Suppressor macrophage treated with lipopolysaccharide for 4 hours (primary cell): ENCODE results near the gene SFXN1.

ENCODE experiments used
- DNase-seq: peaks from one replicate; pipeline ENCODE4 v3.0.0-alpha.2; 2020

Gene SFXN1

DNA sequence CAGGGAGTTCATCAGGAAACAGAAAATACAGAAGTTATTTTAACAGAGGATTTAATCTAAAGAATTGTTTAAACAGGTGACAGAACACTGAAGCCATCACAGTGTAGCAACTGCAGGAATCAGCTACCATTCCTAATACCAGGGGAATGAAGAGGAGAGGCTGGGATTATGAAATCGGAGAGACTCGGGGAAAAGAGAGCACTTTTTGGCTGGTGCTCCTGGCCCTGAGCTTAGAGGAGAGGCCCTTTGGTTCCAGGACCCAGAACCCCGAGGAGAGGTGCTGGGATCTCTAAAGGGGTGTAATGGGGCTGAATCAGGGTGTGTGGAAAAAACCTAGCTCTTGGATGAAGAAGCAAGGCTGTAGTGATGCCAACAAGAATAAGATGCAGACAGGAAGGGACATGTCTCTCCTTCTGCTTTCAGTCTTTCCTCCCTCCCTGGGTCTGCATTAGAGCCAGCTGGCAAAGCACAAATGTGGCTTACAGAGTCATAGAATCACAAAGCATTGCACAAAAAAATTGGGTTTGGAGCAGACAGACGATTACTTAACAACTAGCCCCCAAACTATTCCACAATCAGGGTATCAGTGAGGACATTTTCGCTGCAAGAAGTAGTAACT, 11.6 kb upstream of the SFXN1 start:
- no peak for DNase-seq

DNA sequence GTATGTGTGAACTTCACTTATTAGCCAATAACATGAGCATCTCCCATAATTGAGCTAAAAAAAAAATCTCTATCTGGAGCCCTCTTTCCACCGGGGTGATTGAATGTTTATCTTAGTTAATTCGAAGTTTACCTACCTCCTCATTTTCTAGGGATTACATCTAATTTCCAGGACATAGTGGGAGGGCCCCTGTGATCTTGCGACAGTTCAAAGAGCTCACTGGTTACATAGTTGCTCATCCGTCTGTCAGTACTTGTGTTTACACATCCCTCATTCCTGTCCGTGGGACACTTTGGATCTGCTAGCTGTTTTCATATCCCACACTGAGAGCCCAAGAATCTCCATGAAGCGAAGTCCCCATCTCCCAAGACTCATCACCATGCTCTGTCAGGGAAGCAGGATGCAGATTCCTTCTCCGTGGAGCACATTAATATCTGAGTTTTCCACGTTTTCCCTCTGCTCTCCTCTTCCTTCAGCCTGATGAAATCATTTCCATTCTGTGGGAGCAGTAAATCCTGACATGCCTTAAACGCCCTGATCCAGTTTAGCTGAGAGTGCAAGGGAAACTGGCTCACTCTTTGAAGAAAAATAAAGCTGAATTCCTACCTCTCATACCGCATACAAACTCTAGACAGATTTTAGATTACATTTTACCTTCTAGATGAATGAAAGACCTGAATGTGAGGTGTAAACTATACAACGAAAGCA, 10.2 kb upstream of the SFXN1 start:
- no peak for DNase-seq

DNA sequence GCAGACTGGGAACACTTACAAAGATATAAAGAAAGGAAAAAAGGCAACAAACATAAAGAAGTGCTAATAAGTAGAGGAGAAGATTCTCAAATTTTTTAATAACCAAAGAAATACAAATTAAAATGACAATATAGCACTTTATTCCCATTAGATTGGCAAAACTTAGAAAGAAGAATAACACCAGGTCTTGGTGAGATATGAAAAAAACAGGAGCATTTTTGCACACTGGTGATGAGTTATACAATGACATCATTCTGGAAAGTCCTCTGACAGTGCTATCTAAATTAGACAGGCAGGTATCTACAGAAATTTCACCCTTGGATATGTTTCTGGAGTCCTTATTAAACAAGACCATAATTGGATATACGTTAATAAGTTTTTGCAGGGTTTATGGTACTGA, 9.5 kb upstream of the SFXN1 start:
- no peak for DNase-seq

DNA sequence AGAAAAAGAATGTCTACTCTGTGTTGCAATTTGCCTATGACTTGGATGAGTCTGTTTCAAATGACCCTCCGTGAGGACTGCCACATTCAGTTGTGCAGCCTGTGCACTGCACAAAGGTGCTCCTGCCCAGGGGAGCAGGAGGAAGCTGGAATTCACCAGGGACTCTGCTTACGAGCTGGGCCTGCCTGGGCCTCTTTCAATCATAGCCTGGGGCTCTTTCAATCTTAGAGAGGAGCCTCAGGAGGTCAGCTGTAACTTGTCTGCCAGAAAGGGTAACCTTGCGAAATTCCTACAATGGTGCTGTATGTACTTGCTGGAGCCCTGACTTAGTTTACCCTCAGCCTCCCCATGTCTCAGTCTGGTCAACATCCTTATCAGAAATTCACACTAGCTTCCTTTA, 8.4 kb upstream of the SFXN1 start:
- DNase-seq: no peak

DNA sequence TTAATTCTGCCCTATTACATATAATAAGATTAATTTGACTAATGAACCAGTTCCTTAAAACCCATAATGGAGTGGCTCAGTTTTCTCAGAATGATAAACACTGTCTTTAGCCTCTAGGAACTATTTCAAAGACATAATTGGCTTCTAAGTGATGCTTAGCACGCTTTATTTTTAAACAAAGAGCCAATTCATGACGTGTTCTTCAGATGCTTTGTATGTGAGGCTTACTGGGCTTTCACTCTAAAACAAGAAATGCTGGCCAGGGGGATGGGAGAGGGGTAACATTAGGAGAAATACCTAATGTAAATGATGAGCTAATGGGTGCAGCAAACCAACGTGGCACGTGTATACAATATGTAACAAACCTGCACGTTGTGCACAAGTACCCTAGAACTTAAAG, 7.6 kb upstream of the SFXN1 start:
- no peak for DNase-seq

DNA sequence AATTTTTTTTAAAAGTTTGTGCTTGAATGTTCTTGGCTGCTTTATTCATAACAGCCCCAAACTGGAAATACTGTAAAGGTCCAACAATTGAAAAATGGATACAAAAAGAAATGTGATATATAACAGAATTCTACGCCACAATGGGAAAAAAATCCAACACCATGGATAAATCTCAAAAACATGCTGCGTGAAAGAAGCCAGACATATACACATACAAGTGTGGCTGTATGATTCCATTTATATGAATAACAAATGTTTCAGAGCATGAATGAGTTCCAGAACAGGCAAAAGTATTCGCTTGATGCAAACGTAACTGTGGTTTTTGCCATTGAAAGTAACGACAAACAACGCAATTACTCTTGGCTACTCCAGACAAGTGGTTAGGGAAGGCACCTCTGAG, 7.2 kb upstream of the SFXN1 start:
- no peak for DNase-seq

DNA sequence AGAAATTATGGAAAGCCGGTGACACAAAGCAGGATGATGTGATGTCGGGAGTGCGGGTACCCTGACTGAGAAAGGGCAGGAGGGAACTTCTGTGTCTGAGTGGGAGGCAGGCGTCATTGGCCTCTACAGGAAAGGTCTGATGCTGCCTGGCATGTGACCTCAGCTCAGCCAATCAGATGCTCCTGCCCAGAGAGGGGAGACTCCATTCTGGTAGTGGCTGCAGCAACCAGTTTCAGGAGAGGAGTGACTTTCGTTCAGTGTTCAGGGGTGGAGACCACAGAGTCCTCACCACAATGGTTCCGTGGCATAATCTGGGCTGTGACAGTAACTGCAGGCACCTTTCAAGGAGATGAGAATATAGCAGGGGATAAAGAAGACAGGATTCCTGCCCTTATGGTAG, 6.7 kb upstream of the SFXN1 start:
- DNase-seq: no peak

DNA sequence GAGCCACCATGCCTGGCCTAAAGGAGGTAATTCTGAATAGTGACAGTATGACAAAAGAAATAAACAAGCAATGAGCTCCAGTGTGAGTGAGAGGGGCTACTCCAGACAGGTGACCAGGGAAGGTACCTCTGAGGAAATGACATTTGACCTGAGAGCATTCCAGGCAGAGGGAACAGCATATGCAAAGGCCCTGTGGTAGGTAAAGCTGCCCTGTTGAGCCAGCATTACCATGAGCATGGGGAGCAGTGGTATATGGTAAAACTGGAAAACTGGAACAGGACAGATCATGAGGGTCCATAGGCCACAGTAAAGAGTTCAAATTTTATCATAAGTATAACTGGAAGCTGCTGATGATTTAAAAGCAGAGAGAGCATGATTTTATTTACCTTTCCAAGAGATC, 6.0 kb upstream of the SFXN1 start:
- no peak for DNase-seq

DNA sequence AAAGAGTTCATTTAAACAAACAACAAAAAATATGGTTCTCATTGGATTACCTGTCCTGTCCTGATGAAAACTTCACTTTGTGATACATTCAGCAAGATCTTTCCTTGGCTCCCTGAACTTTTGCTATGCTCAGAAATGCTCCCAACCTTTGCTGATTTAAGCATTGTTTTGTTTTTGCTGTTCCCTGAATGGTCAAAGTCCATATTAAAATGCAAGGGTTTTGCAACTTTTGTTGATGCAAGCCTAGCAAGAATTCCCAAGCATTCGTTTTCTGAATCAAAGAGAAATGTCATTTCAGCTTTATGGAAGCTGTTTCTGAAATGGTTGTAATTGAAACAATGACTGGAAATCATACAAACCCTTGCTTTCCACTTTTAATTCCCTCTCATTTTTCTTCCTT, 3.1 kb upstream of the SFXN1 start:
- DNase-seq: no peak

DNA sequence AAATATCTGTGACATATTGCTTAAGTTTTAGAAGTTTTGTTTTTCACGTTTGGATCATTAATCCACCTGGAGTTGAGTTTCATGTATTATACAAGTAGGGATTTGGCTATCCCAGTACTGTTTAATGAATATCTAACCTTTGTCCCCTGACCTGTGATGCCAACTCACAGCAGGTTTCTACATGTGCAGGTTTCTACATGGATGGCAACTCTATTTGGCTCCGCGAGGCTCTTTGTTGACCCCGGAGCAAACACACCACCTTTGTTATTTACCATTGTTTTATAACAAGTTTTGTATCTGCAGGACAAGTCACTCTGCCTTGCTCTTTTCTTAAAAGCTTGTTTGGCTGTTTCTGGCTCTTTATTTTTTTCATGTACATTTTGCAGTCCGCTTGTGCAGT, 920 bp upstream of the SFXN1 start:
- DNase-seq: no peak

DNA sequence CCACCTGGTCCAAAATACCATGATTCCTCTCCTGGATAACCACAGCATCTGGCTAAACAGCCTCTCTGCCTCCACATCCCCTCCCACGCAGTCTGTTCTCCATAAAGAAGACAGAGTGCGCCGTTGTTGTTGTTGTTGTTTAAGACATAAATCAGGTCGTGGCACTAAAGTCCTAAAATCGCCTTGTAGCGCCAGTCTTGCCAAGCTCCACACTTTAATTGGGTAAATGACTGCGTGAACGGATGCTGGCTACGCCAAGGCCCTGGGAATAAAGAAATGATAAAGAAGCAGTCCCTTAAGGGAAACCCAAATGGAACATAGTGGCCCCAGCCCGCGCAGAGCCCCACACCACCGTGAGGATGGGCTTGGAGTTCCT, 364 bp upstream of the SFXN1 start:
- DNase-seq: no peak

DNA sequence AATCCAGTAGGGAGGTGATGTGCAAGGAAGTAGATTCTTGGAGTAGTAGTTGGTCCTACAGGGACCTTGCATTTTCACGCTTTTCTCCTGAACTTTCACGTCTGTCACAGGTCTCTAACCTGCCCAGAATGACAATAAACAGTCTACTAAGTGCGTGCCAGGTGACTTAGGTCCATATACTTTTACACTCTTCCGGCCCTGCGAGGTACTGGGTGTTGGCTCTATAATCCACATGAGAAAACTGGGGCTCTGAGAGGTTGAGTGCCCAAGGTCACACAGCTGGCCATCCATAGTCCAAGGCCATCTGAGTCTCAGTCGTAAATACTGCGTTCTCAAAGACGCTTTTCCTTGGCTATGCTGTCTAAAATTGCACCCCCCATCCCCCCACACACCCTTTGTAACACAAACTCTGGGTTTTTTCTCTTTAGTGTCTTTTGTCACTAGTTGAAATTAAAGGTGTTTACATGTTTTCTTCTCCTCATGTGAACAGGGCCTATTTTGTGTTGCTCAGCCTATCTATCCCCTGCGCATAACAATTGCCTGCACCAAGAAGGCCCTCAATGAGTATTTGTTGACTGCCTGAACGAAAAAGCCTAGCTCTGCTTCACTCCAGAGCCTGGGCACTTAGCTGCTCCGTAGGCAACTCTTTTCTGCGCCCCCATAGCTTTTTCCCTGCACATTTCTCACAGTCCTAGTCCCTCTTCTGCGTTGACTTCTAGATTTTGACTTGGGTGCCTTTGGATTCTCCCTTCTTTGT, 943 bp downstream of the SFXN1 start:
- DNase-seq: no peak

DNA sequence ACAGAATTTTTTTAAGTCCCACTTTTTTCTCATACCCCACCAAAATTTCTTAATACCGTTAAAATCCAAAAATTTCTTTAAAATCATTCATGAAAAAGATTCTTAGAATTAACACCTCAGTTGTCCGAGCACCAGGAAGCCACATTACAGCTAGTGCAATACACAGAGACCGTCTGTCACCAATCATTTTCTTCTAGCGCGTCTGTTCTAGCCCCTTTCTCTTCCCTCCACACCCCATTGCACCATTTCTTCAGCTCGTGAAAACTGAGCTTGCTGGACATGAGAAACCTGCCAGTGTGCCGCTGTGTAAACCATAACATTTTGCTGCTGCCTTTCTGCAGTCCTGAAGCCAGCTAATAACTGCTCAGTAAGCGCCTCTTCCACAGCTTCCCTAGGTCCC, 5.0 kb downstream of the SFXN1 start:
- DNase-seq: no peak

DNA sequence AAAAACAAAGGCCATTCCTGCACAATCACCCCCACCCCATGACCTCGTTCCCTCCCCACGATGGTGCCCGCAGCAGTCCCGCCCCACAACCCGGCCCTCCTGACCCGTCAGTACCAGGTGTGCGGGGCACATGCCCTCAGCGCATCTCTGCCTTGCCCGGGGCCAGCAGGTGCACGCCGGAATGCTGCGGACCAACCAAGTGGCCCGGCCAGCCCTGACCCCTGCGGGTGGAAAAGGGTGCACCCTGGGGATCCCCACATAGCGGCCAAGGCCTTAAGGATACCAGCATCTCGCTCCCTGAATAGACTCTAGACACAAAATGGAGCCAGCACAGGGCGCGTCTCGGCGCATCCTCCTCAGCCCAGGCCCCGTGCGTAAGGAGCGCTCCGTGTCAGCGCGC, 6.0 kb downstream of the SFXN1 start:
- no peak for DNase-seq

DNA sequence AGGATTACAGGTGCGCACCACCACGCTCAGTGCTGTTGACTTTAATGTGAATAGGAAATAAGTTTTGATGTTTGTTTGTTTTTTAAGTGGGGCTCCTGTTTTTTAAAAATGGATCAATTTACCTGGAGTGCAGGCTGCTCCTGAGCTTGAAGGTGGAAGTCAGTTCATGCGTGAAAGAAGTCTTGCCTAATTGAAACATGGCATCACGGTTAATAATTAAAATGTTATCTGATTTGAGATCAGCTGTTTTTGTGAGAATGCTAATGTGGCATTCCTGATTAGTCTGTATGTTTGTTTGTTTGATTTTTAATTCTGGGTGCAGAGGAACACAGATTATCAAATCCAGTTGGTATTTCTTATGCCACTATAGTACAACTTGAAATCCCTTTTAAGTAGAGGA, 6.5 kb downstream of the SFXN1 start:
- no peak for DNase-seq

DNA sequence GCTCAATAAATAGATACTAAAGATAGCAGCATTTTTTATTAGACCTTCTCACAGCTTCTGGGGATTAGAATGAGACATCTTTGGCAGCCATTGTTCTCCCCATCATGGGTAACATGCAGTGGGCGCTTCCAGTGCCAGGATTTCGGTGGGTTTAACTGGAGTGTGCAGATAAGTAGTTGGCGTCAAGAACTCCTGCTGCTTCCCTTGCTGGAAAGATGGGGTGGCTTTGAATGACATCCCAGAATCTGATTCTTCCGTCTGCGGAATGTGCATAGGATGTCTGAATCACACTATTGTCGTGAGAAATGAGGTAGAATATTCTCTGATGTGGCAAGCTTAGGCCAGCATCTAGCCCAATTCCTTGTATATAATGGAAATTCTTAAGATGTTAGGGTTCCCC, 7.3 kb downstream of the SFXN1 start:
- DNase-seq: no peak

DNA sequence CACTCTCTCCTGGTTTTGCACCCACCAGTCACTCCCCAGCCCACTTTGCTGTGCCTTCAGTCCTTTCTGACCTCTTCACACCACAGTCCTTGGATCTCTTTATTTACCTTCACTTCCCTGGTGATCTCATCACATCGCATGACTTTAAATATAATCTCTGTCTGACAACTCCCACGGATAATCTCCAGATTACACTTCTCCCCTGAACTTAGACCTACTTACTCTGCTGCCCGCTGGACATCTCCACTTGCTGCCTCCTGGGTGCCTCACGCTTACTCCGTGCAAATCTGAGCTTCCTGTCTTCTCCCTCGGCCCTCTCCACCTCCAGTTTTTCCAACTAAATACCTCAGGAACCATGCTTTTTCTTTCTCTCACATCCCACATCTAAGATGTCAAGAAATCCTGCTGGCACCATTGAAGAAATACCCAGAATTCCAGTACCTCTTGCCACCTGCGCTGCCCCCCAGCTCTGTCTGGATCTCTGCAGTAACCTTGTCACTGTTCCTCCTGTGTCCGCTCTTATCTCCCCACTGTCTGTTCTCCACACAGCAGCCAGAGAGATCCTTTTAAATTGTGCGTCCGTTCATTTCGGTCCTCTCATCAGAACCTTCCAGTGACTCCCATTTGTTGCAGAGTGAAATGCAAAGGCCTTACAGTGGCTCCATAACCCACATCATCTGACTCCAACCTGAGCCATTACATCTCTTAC, 9.3 kb downstream of the SFXN1 start:
- DNase-seq: no peak

DNA sequence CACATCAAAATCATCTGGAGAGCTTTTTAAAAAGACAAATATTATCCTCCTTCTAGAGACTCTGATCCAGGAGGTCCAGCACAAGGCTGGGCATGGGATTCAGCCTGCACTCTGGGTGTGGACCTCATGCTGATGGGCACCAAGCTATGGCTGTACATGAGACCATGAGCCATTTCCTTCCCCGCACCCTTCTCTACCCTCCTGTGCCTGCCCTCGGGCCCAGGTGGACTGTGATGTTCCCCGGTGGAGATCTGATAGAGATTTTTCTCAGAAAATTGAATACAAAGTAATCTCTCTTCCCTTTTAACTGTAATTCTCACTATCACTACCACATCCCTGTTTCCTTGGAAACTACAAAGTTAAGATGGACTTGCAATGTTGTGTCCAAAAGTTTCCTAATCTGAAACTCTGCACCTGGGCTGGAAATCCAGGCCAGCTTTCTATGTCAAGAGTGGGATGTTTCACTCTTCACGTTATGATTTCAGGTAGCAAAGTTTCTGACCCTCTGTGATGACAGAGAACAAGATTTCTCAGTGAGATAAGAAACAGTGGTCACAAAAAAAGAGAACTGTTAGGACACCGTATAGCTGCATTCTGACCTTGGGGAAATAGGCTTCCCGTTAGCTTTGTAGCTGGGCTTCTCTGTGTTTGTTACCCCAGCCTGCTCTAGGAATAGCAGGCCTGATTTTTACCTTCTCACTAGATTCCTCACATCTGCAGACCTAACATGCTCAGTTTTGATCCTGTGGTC, 11.5 kb downstream of the SFXN1 start:
- no peak for DNase-seq

DNA sequence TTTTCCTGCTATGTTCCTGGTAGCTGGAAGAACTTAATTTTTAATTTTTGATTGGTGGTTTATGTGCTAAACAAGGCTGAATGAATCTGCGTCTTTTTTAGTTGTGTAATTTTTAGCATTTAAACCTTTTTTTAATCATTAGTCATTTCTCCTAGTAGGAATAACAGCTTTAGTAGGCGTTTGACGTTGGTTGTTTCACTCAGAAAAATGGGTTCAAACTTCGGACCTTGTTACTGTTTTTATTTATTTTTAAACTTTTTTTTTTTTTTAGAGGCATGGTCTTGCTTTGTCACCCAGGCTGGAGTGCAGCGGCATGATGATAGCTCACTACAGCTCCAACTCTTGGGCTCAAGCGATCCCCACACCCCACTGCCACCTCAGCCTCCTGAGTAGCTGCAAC, 12.9 kb downstream of the SFXN1 start:
- no peak for DNase-seq

DNA sequence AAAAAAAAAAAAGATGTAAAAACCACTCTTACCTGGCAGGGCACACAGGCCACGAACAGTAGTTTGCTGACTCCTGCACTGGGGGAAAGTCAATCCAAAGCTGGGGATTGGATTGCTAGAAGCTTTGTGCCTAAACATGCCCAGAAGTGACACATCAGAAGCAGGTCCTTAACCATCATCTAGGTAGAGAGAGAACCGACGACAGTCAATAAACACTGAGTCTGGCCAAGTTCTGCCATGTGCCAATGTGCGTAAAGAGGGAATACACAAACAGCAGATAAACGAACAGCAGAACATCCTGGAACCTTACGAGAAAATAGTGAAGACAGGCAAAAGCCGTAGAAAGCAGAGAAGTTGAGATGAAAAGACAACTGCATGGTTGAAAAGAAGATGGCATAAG, 14.9 kb downstream of the SFXN1 start:
- DNase-seq: no peak

DNA sequence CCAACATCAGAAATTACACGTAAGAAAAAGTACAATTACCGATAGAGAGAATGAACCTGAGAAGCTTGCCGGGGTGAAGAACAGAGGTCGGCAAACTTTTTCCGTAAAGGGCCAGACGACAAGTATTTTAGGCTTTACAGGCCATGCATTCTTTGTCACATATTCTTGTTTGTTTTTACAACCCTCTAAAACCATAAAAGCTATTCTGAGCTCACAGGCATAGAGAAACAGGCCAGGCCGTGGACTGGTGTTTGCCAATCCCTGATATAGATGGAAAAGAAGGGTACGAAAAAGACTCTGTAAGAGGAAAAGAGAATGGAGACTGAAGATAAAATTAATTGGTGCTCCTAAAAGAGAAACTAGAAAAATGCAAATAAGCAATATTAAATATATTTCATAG, 15.4 kb downstream of the SFXN1 start:
- no peak for DNase-seq

DNA sequence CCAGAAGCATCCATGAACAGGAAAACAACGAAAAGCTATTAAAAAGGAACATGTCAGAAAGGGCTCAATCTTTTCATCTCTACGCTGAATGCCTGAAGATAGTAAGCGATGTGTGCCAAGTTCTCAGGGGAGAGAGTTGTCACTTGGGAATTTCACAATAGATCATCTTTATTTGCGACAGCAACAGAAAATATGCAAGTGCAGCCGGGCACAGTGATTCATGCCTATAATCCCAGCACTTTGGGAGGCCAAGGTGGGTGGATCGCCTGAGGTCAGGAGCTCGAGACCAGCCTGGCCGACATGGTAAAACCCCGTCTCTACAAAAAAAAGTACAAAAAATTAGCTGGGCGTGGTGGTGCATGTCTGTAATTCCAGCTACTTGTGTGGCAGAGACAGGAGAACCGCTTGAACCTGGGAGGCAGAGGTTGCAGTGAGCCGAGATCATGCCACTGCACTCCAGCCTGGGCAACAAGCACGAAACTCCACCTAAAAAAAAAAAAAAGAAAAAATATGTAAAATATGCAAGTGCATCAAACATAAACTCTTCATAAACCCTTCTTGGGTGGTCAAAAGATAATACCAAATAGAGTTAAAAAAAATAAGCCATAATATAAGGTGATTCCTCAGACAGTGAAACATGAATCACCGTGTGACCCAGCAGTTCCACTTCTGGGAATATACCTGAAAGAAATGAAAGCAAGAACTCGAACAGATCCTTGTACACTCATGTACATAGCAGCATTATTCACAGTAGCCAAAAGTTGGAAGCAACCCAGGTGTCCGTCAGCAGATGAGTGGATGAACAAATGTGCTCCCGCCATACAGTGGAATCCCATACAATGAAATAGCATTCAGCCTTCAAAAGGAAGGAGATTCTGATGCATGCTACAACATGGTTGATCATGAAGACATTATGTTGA, 16.2 kb downstream of the SFXN1 start:
- DNase-seq: no peak
